H1 (cell line): ENCODE measurements around the gene MRPS30. TPM values are rescaled to one million over a fixed set of nuclear protein-coding genes. Genes with fewer than 3 reads are reported as not detected.

ENCODE experiments used
- CBX5 ChIP-seq: fragments of 300-800, 300-1000 bp; sonication (generic); IDR thresholded peaks from 2 replicates; pipeline ENCODE4 v1.7.1; 2016; ENCODE audit warnings: antibody characterized with exemption, low read length, low read depth
- CHD1 ChIP-seq: IDR thresholded peaks from 2 replicates; pipeline ENCODE4 v1.6.1; 2012; ENCODE audit warnings: low read depth, low read length, improper control_type of control experiment
- CHD7 ChIP-seq: fragments of 300-600 bp; sonication (generic); IDR thresholded peaks from 2 replicates; pipeline ENCODE4 v1.7.1; 2012; ENCODE audit warnings: low read length, moderate library complexity, mild to moderate bottlenecking, inconsistent platforms; ENCODE audit not compliant: insufficient replicate concordance
- JUN ChIP-seq: IDR thresholded peaks from 2 replicates; pipeline ENCODE4 v1.6.1; 2011; ENCODE audit warnings: low read depth, mild to moderate bottlenecking, improper control_type of control experiment, low read length
- NRF1 ChIP-seq: IDR thresholded peaks from 2 replicates; pipeline ENCODE4 v1.6.1; 2011; ENCODE audit warnings: mild to moderate bottlenecking, low read depth, low read length, improper control_type of control experiment
- PHF8 ChIP-seq: fragments of 200-600 bp; sonication (generic); conservative IDR thresholded peaks from 2 replicates; pipeline ENCODE4 v1.7.1; 2012; ENCODE audit warnings: low read depth, mild to moderate bottlenecking, inconsistent platforms, low read length, moderate library complexity
- POU5F1 ChIP-seq: IDR thresholded peaks from 2 replicates; pipeline ENCODE4 v1.6.1; 2011; ENCODE audit warnings: low read depth, mild to moderate bottlenecking, low read length, moderate library complexity
- RFX5 ChIP-seq: IDR thresholded peaks from 2 replicates; pipeline ENCODE4 v1.6.1; 2011; ENCODE audit warnings: low read depth, low read length, improper control_type of control experiment, borderline replicate concordance
- USF2 ChIP-seq: IDR thresholded peaks from 2 replicates; pipeline ENCODE4 v1.6.1; 2011; ENCODE audit warnings: low read length, improper control_type of control experiment
- polyA plus RNA-seq, 7 experiments: library from polyadenylated mRNA; depleted of rRNA in 3 of 7; stranded (reverse) in 5 of 7; unstranded in 2 of 7; fragments of >200 nt in 5 of 7; fragments of 200-250 nt in 2 of 7; gene quantifications; 1 replicate in 5 of 7; 2 replicates in 1 of 7; 4 replicates in 1 of 7; pipeline versions ENCODE4 v1.2.1 to v1.2.3, GENCODE V29; 2011 to 2013; ENCODE audit warnings: missing spikeins in 2 of 7, mixed read lengths in 2 of 7
- total RNA-seq: library from RNA; stranded (reverse); fragmentation: NEBNext Ultra II Directional; extraction: Animal tissue kit (Norgen Biotek cat#: 25700); gene quantifications from 2 replicates; pipeline ENCODE4 v1.2.1, GENCODE V29; 2021

MRPS30 gene
- total and polyA plus RNA-seq, 2 of the 8 experiments (the other 6 are each of a cell fraction or from before 2014, with no cell fraction given) = 61.9 to 85.2 TPM

- TF ChIP-seq USF2 = no peak
- no peak for TF ChIP-seq POU5F1
- no peak for TF ChIP-seq CHD7
- TF ChIP-seq PHF8 = no peak
- no peak for TF ChIP-seq RFX5
- no peak for TF ChIP-seq NRF1
- no peak for TF ChIP-seq JUN
- TF ChIP-seq CHD1 = no peak
- no peak for TF ChIP-seq CBX5
Measured at GRCh38 chr5:44844744-44845143, 36.0 kb downstream of the MRPS30 start (continued).
